Gastroesophageal sphincter (tissue), 3 donors: Measurements from ENCODE around the gene PALD1.
A peak's percentile ranks its signal among the peaks of the same experiment; 100 is the strongest.

ENCODE experiments used
- EP300 ChIP-seq: sonication (generic); formaldehyde crosslinking; IDR thresholded peaks from one replicate; pipeline ENCODE4 v1.6.1; 2017; ENCODE audit warnings: antibody characterized with exemption, mild to moderate bottlenecking
- POLR2AphosphoS5 ChIP-seq: sonication (generic); formaldehyde crosslinking; IDR thresholded peaks from one replicate; pipeline ENCODE4 v1.6.1; 2017; ENCODE audit warnings: antibody characterized with exemption
- TF ChIP-seq, protein P1 (sequence below), 4 experiments: fragments of 200-600 bp in 2 of 4; fragments of 450-650 bp in 2 of 4; sonication (generic) in 1 of 4; IDR thresholded peaks; one replicate each; pipeline ENCODE4 v1.5.1; 2017 to 2019; ENCODE audit warnings: antibody characterized with exemption in 4 of 4, mild to moderate bottlenecking in 2 of 4, moderate library complexity in 2 of 4

GRCh38 chr10:70478191-70479164, at the start of gene PALD1:
- TF ChIP-seq, protein P1, sequence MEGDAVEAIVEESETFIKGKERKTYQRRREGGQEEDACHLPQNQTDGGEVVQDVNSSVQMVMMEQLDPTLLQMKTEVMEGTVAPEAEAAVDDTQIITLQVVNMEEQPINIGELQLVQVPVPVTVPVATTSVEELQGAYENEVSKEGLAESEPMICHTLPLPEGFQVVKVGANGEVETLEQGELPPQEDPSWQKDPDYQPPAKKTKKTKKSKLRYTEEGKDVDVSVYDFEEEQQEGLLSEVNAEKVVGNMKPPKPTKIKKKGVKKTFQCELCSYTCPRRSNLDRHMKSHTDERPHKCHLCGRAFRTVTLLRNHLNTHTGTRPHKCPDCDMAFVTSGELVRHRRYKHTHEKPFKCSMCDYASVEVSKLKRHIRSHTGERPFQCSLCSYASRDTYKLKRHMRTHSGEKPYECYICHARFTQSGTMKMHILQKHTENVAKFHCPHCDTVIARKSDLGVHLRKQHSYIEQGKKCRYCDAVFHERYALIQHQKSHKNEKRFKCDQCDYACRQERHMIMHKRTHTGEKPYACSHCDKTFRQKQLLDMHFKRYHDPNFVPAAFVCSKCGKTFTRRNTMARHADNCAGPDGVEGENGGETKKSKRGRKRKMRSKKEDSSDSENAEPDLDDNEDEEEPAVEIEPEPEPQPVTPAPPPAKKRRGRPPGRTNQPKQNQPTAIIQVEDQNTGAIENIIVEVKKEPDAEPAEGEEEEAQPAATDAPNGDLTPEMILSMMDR (IDR thresholded peaks at IDR 0.05): peak in 3 of 4 experiments; percentile 50 to 56 (median 52)
- TF ChIP-seq EP300 (no peak), POLR2AphosphoS5 (peak; percentile 62)
